H1 (cell line): Measurements from ENCODE around the gene PHF14. TPM values are rescaled to one million over a fixed set of nuclear protein-coding genes. Genes with fewer than 3 reads are reported as not detected.

ENCODE experiments used
- CTCF ChIA-PET: fragments of 300-600 bp; sonication (Branson Sonifier 250); formaldehyde crosslinking; loops from one replicate; lab custom pipeline; 2021; ENCODE audit not compliant: partially characterized antibody; lab: Charles Lee
- POLR2A ChIA-PET: fragments of 300-600 bp; sonication (Branson Sonifier 250); formaldehyde crosslinking; loops from one replicate; lab custom pipeline; 2021; ENCODE audit warnings: inconsistent platforms; ENCODE audit not compliant: partially characterized antibody; lab: Charles Lee
- DNase-seq, 2 experiments: peaks; one replicate each; pipeline versions ENCODE4 v3.0.0 to v3.0.0-alpha.2; 2010 to 2022; ENCODE audit warnings: low spot score in 2 of 2, low read depth in 1 of 2, mixed read lengths in 1 of 2
- FAIRE-seq: peaks from 2 replicates; lab custom pipeline; 2011; peaks lifted over from hg19 to GRCh38; lab: Jason Lieb, UNC
- H2AFZ ChIP-seq: 2 replicates; pipeline ENCODE4 v1.8.1; 2012; ENCODE audit warnings: low read length, inconsistent platforms
- H2AK5ac ChIP-seq: 2 replicates; pipeline ENCODE4 v1.6.1; 2013; ENCODE audit warnings: low read depth, low read length
- H2BK120ac ChIP-seq: replicated peaks from 2 replicates; pipeline ENCODE3; 2013; ENCODE audit warnings: low read depth, low read length, inconsistent platforms
- H2BK12ac ChIP-seq: 2 replicates; pipeline ENCODE4 v1.6.1; 2013; ENCODE audit warnings: low read depth, low read length
- H2BK15ac ChIP-seq: 2 replicates; pipeline ENCODE4 v1.6.1; 2013; ENCODE audit warnings: low read length
- H2BK20ac ChIP-seq: 2 replicates; pipeline ENCODE4 v1.6.1; 2013; ENCODE audit warnings: low read length
- H2BK5ac ChIP-seq: 2 replicates; pipeline ENCODE4 v1.6.1; 2013; ENCODE audit warnings: low read depth, low read length
- H3K14ac ChIP-seq: 2 replicates; pipeline ENCODE4 v1.6.1; 2013; ENCODE audit warnings: inconsistent platforms; ENCODE audit not compliant: insufficient read length
- H3K18ac ChIP-seq: 2 replicates; pipeline ENCODE4 v1.6.1; 2013; ENCODE audit warnings: low read length; ENCODE audit errors: extremely low read depth
- H3K23ac ChIP-seq: 2 replicates; pipeline ENCODE4 v1.6.1; 2013; ENCODE audit warnings: inconsistent platforms; ENCODE audit not compliant: insufficient read length
- H3K23me2 ChIP-seq: 2 replicates; pipeline ENCODE4 v1.6.1; 2013; ENCODE audit warnings: low read depth, low read length
- H3K27ac ChIP-seq: 2 replicates; pipeline ENCODE4 v1.6.1; 2011; ENCODE audit warnings: low read depth, low read length, inconsistent platforms
- H3K27me3 ChIP-seq, 4 experiments: replicated peaks in 1 of 4; 1 replicate in 1 of 4; 2 replicates in 3 of 4; pipeline versions ENCODE4 v1.6.1 to v1.8.1; 2011 to 2013; ENCODE audit warnings: low read length in 3 of 4, mild to moderate bottlenecking in 3 of 4, inconsistent platforms in 2 of 4, mixed read lengths in 2 of 4, moderate library complexity in 1 of 4; ENCODE audit not compliant: control insufficient read depth in 3 of 4, insufficient read depth in 3 of 4; ENCODE audit errors: extremely low read depth in 1 of 4
- H3K36me3 ChIP-seq, 4 experiments: 2 replicates each; pipeline versions ENCODE4 v1.6.1 to v1.8.1; 2011 to 2013; ENCODE audit warnings: mild to moderate bottlenecking in 4 of 4, low read length in 3 of 4, moderate library complexity in 2 of 4, control low read depth in 1 of 4, inconsistent platforms in 1 of 4; ENCODE audit not compliant: insufficient read depth in 4 of 4, control insufficient read depth in 2 of 4
- H3K4ac ChIP-seq: replicated peaks from 2 replicates; pipeline ENCODE3; 2013; ENCODE audit warnings: low read length, low read depth, mixed read lengths, inconsistent platforms; ENCODE audit not compliant: insufficient read length
- H3K4me1 ChIP-seq, 4 experiments: replicated peaks in 1 of 4; 1 replicate in 1 of 4; 2 replicates in 3 of 4; pipeline versions ENCODE4 v1.6.1 to v1.8.1; 2011 to 2013; ENCODE audit warnings: low read length in 3 of 4, inconsistent platforms in 2 of 4, mixed read lengths in 1 of 4; ENCODE audit not compliant: insufficient read depth in 4 of 4, control insufficient read depth in 3 of 4
- H3K4me2 ChIP-seq, 2 experiments: 2 replicates each; pipeline versions ENCODE4 v1.6.1 to v1.8.1; 2011 to 2013; ENCODE audit warnings: low read depth in 2 of 2, low read length in 2 of 2, control low read depth in 1 of 2, inconsistent platforms in 1 of 2, mild to moderate bottlenecking in 1 of 2; ENCODE audit not compliant: insufficient read depth in 1 of 2
- H3K4me3 ChIP-seq, 4 experiments: fragments of 200-600, 300-600 bp in 1 of 4; sonication (generic), shearing (Covaris generic), sonication (Bioruptor Twin) in 1 of 4; 2 replicates each; pipeline versions ENCODE4 v1.5.1 to v1.8.1; 2011 to 2016; ENCODE audit warnings: low read length in 4 of 4, low read depth in 3 of 4, control low read depth in 2 of 4, inconsistent platforms in 2 of 4, mild to moderate bottlenecking in 2 of 4, mixed read lengths in 1 of 4, moderate library complexity in 1 of 4; ENCODE audit not compliant: insufficient read depth in 2 of 4; ENCODE audit errors: extremely low read depth in 1 of 4
- H3K56ac ChIP-seq: replicated peaks from 2 replicates; pipeline ENCODE3; 2013; ENCODE audit warnings: low read depth, mild to moderate bottlenecking, mixed read lengths, low read length, inconsistent platforms; ENCODE audit not compliant: insufficient read length
- H3K79me1 ChIP-seq: 2 replicates; pipeline ENCODE4 v1.6.1; 2013; ENCODE audit warnings: low read depth, low read length, control low read depth
- H3K79me2 ChIP-seq, 2 experiments: 2 replicates each; pipeline versions ENCODE4 v1.6.1 to v1.8.1; 2012 to 2013; ENCODE audit warnings: low read length in 2 of 2, mild to moderate bottlenecking in 2 of 2, inconsistent platforms in 1 of 2; ENCODE audit not compliant: insufficient read depth in 2 of 2, control insufficient read depth in 1 of 2
- H3K9ac ChIP-seq, 4 experiments: replicated peaks in 1 of 4; 1 replicate in 1 of 4; 2 replicates in 3 of 4; pipeline versions ENCODE4 v1.6.1 to v1.8.1; 2011 to 2013; ENCODE audit warnings: low read depth in 3 of 4, low read length in 3 of 4, control low read depth in 2 of 4, mild to moderate bottlenecking in 2 of 4, moderate library complexity in 2 of 4, inconsistent platforms in 1 of 4; ENCODE audit errors: extremely low read depth in 1 of 4
- H3K9me3 ChIP-seq, 2 experiments: 2 replicates each; pipeline versions ENCODE4 v1.6.1 to v1.8.1; 2012 to 2013; ENCODE audit warnings: mild to moderate bottlenecking in 2 of 2, moderate library complexity in 2 of 2, control low read depth in 1 of 2, inconsistent platforms in 1 of 2, low read depth in 1 of 2, low read length in 1 of 2, mixed read lengths in 1 of 2; ENCODE audit not compliant: insufficient read depth in 2 of 2
- H4K20me1 ChIP-seq, 2 experiments: replicated peaks in 1 of 2; 2 replicates each; pipeline versions ENCODE3 to v1.8.1; 2011 to 2013; ENCODE audit warnings: inconsistent platforms in 2 of 2, low read length in 2 of 2, mild to moderate bottlenecking in 1 of 2; ENCODE audit not compliant: insufficient read depth in 2 of 2, control insufficient read depth in 1 of 2
- H4K5ac ChIP-seq: 2 replicates; pipeline ENCODE4 v1.6.1; 2013; ENCODE audit warnings: low read length, low read depth, mixed read lengths, inconsistent platforms; ENCODE audit not compliant: insufficient read length
- H4K8ac ChIP-seq: 2 replicates; pipeline ENCODE4 v1.8.0; 2013; ENCODE audit warnings: mild to moderate bottlenecking, moderate library complexity, low read length, inconsistent platforms; ENCODE audit not compliant: insufficient read depth; ENCODE audit errors: extremely low read depth
- H4K91ac ChIP-seq: replicated peaks from 2 replicates; pipeline ENCODE3; 2013; ENCODE audit warnings: low read length, mixed read lengths, inconsistent platforms; ENCODE audit not compliant: insufficient read length
- PHF8 ChIP-seq: fragments of 200-600 bp; sonication (generic); conservative IDR thresholded peaks from 2 replicates; pipeline ENCODE4 v1.7.1; 2012; ENCODE audit warnings: low read depth, mild to moderate bottlenecking, inconsistent platforms, low read length, moderate library complexity
- SIX5 ChIP-seq: IDR thresholded peaks from 2 replicates; pipeline ENCODE4 v1.6.1; 2011; ENCODE audit warnings: mild to moderate bottlenecking, low read depth, low read length
- WGBS, 2 experiments: shearing (Covaris generic) in 1 of 2; methylation state at CpG; one replicate each; pipeline versions ENCODE4 v1.1.6 to v1.1.7; 2013 to 2015; ENCODE audit warnings: low lambda C conversion rate in 2 of 2, mixed read lengths in 2 of 2, inconsistent platforms in 1 of 2, low coverage in 1 of 2, missing lambda C conversion rate in 1 of 2; ENCODE audit not compliant: insufficient replicate concordance in 2 of 2, insufficient coverage in 1 of 2, insufficient read length in 1 of 2; ENCODE audit errors: extremely low coverage in 1 of 2, missing lambda C conversion rate in 1 of 2; 5-methylcytosine and 5-hydroxymethylcytosine counted together
- polyA plus RNA-seq, 7 experiments: library from polyadenylated mRNA; depleted of rRNA in 3 of 7; stranded (reverse) in 5 of 7; unstranded in 2 of 7; fragments of >200 nt in 5 of 7; fragments of 200-250 nt in 2 of 7; gene quantifications; 1 replicate in 5 of 7; 2 replicates in 1 of 7; 4 replicates in 1 of 7; pipeline versions ENCODE4 v1.2.1 to v1.2.3, GENCODE V29; 2011 to 2013; ENCODE audit warnings: missing spikeins in 2 of 7, mixed read lengths in 2 of 7
- total RNA-seq: library from RNA; stranded (reverse); fragmentation: NEBNext Ultra II Directional; extraction: Animal tissue kit (Norgen Biotek cat#: 25700); gene quantifications from 2 replicates; pipeline ENCODE4 v1.2.1, GENCODE V29; 2021

The PHF14 gene
- total and polyA plus RNA-seq, 2 of the 8 experiments (the other 6 are each of a cell fraction or from before 2014, with no cell fraction given) = 17.9 to 70.6 TPM

DNA sequence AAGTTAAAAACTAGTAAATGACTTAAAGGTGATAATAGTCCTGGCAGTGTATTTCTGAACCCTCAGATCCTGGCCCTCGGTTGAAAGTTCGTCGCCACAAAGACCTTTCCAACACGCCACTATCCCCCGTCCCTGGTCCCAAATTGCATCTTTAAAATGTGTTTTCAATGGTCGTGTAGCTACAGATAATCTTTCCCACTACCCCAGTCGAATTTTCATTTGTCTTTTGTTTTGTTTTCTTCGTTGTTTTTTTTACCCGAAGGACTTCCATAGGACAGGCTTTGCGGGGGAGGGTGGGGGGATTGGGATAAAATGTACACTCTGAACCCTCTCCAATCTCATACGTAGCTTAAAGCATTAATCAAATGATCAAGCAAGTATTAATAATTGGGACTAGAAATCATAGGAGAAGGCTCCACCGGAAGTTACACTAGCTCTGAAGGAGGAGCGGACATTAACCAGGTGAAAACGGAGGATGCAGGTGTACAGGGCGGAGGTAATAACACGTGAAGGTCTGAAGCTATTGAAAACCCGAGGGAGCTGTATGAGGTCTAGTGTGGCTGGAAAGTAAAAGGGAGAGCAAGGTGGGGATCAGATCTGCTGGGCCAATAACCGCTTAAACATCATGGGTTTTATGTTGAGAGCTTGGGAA lies 32.8 kb upstream of the PHF14 start:
- H3K9me3 ChIP-seq = no peaks in the 10 kb centered on the region
- TF ChIP-seq SIX5 (no peak), PHF8 (0 out of 2 replicates have a peak, but pooled peaks have one; percentile 58)
- no peak for DNase-seq
- peaks cover 0 to 6% (median 2%) of the 10 kb centered on the region in 4 experiments; a peak in 2 of 7 replicates for H3K4me1 ChIP-seq
- ChIA-PET CTCF (interaction anchor here (0.8 to 1.3 kb wide), 4 partner anchors 25 to 272 kb away, joined by 3 to 4 read pairs (median 3); no protein-coding TSS in a partner anchor), POLR2A (interaction anchor here (1.0 to 7.4 kb wide), 9 partner anchors 10 to 68 kb away, joined by 3 to 60 read pairs (median 6); partner anchors contain the start of gene PHF14)
- peak overlapping the region; percentile 49; the same call in 1 of the 2 replicates for H2BK5ac ChIP-seq
- peaks cover 10 to 42% of the 10 kb centered on the region in 2 experiments for H3K79me2 ChIP-seq
- no peak overlapping the region; the same call in none of the 2 replicates for H4K8ac ChIP-seq
- WGBS, 2 experiments = 34% methylated on average over 18 of the region's 18 CpGs; no CpG with 5 or more reads in 1 of the 2 experiments
- no peaks in the 10 kb centered on the region; the same call in 1 of the 2 replicates for H3K79me1 ChIP-seq
- H3K14ac ChIP-seq = no peak overlapping the region
- peak overlapping the region; percentile 96 for H2AFZ ChIP-seq
- H3K56ac ChIP-seq = peak overlapping the region; percentile 54
- peak overlapping the region; percentile 33 for H3K18ac ChIP-seq
- H3K4me2 ChIP-seq = peak overlapping the region; percentile 63 to 81
- H3K36me3 ChIP-seq = peaks cover 2 to 25% (median 13%) of the 10 kb centered on the region in 4 experiments; a peak in 6 of 8 replicates
- peak overlapping the region; percentile 99; the same call in 1 of the 2 replicates for H3K27ac ChIP-seq
- H2BK15ac ChIP-seq = no peak overlapping the region
- H3K9ac ChIP-seq = peak overlapping the region; percentile 82 to 99 (median 93)
- H3K23ac ChIP-seq = no peak overlapping the region
- H3K23me2 ChIP-seq = no peaks in the 10 kb centered on the region
- peak overlapping the region; percentile 80 to 100 (median 96) for H3K4me3 ChIP-seq
- no peak for FAIRE-seq
- peak overlapping the region; percentile 71 for H2BK120ac ChIP-seq
- peak overlapping the region; percentile 7 for H4K5ac ChIP-seq
- H2BK20ac ChIP-seq = no peak overlapping the region
- no peaks in the 10 kb centered on the region for H3K27me3 ChIP-seq
- peaks cover 2% of the 10 kb centered on the region in 2 experiments for H4K20me1 ChIP-seq
- no peak overlapping the region for H2AK5ac ChIP-seq
- peak overlapping the region; percentile 75 for H4K91ac ChIP-seq
- H3K4ac ChIP-seq = peak overlapping the region; percentile 83
- H2BK12ac ChIP-seq = no peak overlapping the region
